HepG2 (cell line): ENCODE results near the gene STIMATE. TPM values are rescaled to one million over a fixed set of nuclear protein-coding genes. Genes with fewer than 3 reads are reported as not detected.

Experiments used
- EHMT2 ChIP-seq: fragments of 200-600 bp; sonication (generic); IDR thresholded peaks from 2 replicates; pipeline ENCODE4 v1.7.0; 2017; ENCODE audit warnings: antibody characterized with exemption, low read depth, low read length, borderline replicate concordance
- HINFP ChIP-seq: sonication (generic); formaldehyde crosslinking; IDR thresholded peaks from 2 replicates; pipeline ENCODE4 v1.4.0; 2020; ENCODE audit warnings: low read depth, mild to moderate bottlenecking, missing genetic modification reagents
- HOXA9 ChIP-seq: sonication (generic); formaldehyde crosslinking; IDR thresholded peaks from 2 replicates; pipeline ENCODE4 v1.8.1; 2022; ENCODE audit warnings: missing genetic modification reagents, mild to moderate bottlenecking, moderate library complexity, borderline replicate concordance
- IRX3 ChIP-seq: sonication (generic); formaldehyde crosslinking; IDR thresholded peaks from 2 replicates; pipeline ENCODE4 v1.8.1; 2023; ENCODE audit warnings: mild to moderate bottlenecking, low read depth, missing genetic modification reagents, borderline replicate concordance
- MTF1 ChIP-seq: sonication (generic); formaldehyde crosslinking; IDR thresholded peaks from 2 replicates; pipeline ENCODE4 v1.5.0; 2020; ENCODE audit warnings: missing genetic modification reagents
- RNF2 ChIP-seq: fragments of 450-650 bp; conservative IDR thresholded peaks from 2 replicates; pipeline ENCODE4 v1.6.1; 2016; ENCODE audit warnings: low read depth
- SIX4 ChIP-seq: sonication (generic); formaldehyde crosslinking; IDR thresholded peaks from 2 replicates; pipeline ENCODE4 v1.4.0; 2020; ENCODE audit warnings: missing genetic modification reagents
- SMYD3 ChIP-seq: sonication (generic); formaldehyde crosslinking; IDR thresholded peaks from 2 replicates; pipeline ENCODE4 v1.8.1; 2023; ENCODE audit warnings: mild to moderate bottlenecking, missing genetic modification reagents
- TRIM22 ChIP-seq: fragments of 450-650 bp; IDR thresholded peaks from 2 replicates; pipeline ENCODE4 v1.6.1; 2017
- ZKSCAN1 ChIP-seq: fragments of 150-350 bp; IDR thresholded peaks from 2 replicates; pipeline ENCODE4 v1.6.1; 2014; ENCODE audit warnings: low read length
- ZNF724P ChIP-seq: sonication (generic); formaldehyde crosslinking; IDR thresholded peaks from 2 replicates; pipeline ENCODE4 v1.8.0; 2022; ENCODE audit warnings: missing genetic modification reagents, borderline replicate concordance
- ZNF879 ChIP-seq: sonication (generic); formaldehyde crosslinking; IDR thresholded peaks from 2 replicates; pipeline ENCODE4 v1.8.1; 2023; ENCODE audit warnings: missing genetic modification reagents
- polyA plus RNA-seq, 8 experiments: library from polyadenylated mRNA; depleted of rRNA in 3 of 8; stranded (reverse) in 7 of 8; unstranded in 1 of 8; fragments of >200 nt; fragmentation: Illumina TruSeq in 4 of 8; extraction: Trizol in 4 of 8; gene quantifications; 2 replicates each; pipeline versions ENCODE4 v1.2.1 to v1.2.3, GENCODE V29; 2011 to 2016; ENCODE audit warnings: low read depth in 4 of 8, missing spikeins in 1 of 8, mixed read lengths in 1 of 8; ENCODE audit not compliant: insufficient read depth in 1 of 8
- total RNA-seq, 5 experiments: library from RNA; depleted of rRNA; stranded (reverse); fragments of >200 nt; fragmentation: Illumina TruSeq; extraction: Trizol; gene quantifications; 2 replicates each; pipeline ENCODE4 v1.2.3, GENCODE V29; 2016; ENCODE audit warnings: low read depth in 1 of 5
- TF ChIP-seq, protein P1 (sequence below): sonication (generic); formaldehyde crosslinking; IDR thresholded peaks from 2 replicates; pipeline ENCODE4 v1.5.0; 2020; ENCODE audit warnings: mild to moderate bottlenecking, missing genetic modification reagents, borderline replicate concordance
- TF ChIP-seq, protein P2 (sequence below): sonication (generic); formaldehyde crosslinking; IDR thresholded peaks from 2 replicates; pipeline ENCODE4 v1.5.1; 2020; ENCODE audit warnings: mild to moderate bottlenecking, missing genetic modification reagents, moderate library complexity
- TF ChIP-seq, protein P3 (sequence below): sonication (generic); formaldehyde crosslinking; IDR thresholded peaks from 2 replicates; pipeline ENCODE4 v1.5.0; 2020; ENCODE audit warnings: mild to moderate bottlenecking, missing genetic modification reagents

The STIMATE gene
- total and polyA plus RNA-seq, 2 of the 13 experiments (the other 11 are each of a cell fraction or from before 2014, with no cell fraction given): 5.7 to 11.7 TPM

DNA sequence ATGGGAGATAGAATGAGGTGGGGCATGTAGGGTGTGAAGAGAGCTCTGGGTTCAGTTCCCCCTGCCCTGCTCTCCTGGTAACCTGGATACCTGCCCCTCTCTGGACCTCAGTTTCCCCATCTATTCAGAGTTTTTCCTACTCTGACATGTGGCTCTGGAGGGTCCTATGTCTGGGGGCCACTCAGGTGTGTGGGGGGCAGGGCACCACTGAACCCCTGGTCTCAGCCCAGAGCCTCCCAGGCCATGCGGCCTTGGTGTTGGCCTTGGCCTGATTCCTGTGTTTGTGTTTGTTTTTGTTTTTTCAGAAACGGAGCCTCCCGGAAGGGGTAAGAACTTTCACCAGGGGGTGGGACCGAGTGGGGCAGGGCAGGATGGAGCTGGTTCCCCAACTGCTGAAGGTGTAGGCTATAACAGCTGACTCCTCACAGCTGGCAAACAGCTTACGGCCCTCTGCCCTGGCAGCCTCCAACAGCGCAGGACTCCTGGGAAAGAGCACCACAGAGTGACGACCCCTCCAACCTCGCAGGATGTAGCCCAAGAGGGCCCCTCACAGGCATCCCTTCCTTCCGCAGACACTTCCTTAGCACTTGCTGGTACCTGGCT, 101.9 kb downstream of the STIMATE start (continued):
- TF ChIP-seq RNF2 (no peak), HOXA9 (CRISPR knock-in tag) (no peak), IRX3 (CRISPR knock-in tag) (no peak), EHMT2 (no peak), ZNF879 (CRISPR knock-in tag) (no peak), HINFP (CRISPR knock-in tag) (no peak), TRIM22 (no peak), MTF1 (CRISPR knock-in tag) (no peak), SIX4 (CRISPR knock-in tag) (no peak), ZKSCAN1 (no peak), SMYD3 (CRISPR knock-in tag) (peak; percentile 10; the same call in 1 of the 2 replicates), ZNF724P (CRISPR knock-in tag) (peak; percentile 61; the same call in 1 of the 2 replicates)
- TF ChIP-seq, protein P1, sequence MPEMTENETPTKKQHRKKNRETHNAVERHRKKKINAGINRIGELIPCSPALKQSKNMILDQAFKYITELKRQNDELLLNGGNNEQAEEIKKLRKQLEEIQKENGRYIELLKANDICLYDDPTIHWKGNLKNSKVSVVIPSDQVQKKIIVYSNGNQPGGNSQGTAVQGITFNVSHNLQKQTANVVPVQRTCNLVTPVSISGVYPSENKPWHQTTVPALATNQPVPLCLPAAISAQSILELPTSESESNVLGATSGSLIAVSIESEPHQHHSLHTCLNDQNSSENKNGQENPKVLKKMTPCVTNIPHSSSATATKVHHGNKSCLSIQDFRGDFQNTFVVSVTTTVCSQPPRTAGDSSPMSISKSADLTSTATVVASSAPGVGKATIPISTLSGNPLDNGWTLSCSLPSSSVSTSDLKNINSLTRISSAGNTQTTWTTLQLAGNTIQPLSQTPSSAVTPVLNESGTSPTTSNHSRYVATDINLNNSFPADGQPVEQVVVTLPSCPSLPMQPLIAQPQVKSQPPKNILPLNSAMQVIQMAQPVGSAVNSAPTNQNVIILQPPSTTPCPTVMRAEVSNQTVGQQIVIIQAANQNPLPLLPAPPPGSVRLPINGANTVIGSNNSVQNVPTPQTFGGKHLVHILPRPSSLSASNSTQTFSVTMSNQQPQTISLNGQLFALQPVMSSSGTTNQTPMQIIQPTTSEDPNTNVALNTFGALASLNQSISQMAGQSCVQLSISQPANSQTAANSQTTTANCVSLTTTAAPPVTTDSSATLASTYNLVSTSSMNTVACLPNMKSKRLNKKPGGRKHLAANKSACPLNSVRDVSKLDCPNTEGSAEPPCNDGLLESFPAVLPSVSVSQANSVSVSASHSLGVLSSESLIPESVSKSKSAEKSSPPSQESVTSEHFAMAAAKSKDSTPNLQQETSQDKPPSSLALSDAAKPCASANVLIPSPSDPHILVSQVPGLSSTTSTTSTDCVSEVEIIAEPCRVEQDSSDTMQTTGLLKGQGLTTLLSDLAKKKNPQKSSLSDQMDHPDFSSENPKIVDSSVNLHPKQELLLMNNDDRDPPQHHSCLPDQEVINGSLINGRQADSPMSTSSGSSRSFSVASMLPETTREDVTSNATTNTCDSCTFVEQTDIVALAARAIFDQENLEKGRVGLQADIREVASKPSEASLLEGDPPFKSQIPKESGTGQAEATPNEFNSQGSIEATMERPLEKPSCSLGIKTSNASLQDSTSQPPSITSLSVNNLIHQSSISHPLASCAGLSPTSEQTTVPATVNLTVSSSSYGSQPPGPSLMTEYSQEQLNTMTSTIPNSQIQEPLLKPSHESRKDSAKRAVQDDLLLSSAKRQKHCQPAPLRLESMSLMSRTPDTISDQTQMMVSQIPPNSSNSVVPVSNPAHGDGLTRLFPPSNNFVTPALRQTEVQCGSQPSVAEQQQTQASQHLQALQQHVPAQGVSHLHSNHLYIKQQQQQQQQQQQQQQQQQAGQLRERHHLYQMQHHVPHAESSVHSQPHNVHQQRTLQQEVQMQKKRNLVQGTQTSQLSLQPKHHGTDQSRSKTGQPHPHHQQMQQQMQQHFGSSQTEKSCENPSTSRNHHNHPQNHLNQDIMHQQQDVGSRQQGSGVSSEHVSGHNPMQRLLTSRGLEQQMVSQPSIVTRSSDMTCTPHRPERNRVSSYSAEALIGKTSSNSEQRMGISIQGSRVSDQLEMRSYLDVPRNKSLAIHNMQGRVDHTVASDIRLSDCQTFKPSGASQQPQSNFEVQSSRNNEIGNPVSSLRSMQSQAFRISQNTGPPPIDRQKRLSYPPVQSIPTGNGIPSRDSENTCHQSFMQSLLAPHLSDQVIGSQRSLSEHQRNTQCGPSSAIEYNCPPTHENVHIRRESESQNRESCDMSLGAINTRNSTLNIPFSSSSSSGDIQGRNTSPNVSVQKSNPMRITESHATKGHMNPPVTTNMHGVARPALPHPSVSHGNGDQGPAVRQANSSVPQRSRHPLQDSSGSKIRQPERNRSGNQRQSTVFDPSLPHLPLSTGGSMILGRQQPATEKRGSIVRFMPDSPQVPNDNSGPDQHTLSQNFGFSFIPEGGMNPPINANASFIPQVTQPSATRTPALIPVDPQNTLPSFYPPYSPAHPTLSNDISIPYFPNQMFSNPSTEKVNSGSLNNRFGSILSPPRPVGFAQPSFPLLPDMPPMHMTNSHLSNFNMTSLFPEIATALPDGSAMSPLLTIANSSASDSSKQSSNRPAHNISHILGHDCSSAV (CRISPR knock-in tag): no peak
- TF ChIP-seq, protein P2, sequence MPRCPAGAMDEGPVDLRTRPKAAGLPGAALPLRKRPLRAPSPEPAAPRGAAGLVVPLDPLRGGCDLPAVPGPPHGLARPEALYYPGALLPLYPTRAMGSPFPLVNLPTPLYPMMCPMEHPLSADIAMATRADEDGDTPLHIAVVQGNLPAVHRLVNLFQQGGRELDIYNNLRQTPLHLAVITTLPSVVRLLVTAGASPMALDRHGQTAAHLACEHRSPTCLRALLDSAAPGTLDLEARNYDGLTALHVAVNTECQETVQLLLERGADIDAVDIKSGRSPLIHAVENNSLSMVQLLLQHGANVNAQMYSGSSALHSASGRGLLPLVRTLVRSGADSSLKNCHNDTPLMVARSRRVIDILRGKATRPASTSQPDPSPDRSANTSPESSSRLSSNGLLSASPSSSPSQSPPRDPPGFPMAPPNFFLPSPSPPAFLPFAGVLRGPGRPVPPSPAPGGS: no peak
- TF ChIP-seq, protein P3, sequence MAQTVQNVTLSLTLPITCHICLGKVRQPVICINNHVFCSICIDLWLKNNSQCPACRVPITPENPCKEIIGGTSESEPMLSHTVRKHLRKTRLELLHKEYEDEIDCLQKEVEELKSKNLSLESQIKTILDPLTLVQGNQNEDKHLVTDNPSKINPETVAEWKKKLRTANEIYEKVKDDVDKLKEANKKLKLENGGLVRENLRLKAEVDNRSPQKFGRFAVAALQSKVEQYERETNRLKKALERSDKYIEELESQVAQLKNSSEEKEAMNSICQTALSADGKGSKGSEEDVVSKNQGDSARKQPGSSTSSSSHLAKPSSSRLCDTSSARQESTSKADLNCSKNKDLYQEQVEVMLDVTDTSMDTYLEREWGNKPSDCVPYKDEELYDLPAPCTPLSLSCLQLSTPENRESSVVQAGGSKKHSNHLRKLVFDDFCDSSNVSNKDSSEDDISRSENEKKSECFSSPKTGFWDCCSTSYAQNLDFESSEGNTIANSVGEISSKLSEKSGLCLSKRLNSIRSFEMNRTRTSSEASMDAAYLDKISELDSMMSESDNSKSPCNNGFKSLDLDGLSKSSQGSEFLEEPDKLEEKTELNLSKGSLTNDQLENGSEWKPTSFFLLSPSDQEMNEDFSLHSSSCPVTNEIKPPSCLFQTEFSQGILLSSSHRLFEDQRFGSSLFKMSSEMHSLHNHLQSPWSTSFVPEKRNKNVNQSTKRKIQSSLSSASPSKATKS (CRISPR knock-in tag): no peak
